NK-92 (cell line): Measurements from ENCODE around the gene TPBGL.

Source experiments
- DNase-seq: peaks from one replicate; lab custom pipeline; 2025; ENCODE audit not compliant: unreplicated experiment; lab: John Stamatoyannopoulos, UW

The TPBGL gene

DNA sequence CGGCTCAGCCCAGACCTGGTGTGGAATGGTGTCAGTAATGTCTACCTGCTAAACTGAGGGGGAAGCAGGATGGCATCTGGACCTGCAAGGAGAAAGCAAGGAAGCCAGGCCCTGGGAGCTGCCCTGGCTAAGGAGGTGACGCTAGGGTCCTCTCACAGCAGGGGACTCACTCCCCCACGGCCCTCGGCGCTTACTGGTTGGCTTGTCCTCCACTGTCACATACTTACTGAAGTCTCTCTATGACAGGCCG, 48.9 kb downstream of the TPBGL start:
- no peak for DNase-seq

DNA sequence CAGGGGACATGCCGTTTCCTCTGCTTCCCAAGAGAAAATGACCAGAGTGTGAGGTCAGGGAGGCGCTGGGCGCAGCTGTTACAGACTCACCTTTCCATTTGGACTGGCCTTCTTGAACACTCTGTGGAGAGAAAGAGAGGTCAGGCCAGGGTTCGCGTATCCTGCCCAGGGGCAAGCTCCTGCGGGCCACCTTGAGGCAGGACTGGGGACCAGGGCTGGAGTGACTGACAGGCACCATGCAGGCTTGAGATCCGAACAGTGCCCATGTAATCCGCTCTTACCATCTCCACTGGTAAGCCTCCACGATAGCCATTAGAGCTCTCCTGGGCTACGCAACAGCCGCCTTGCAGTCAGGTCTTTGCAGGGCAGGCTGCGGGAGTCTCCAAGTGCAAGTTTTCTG, 49.3 kb downstream of the TPBGL start:
- DNase-seq = no peak

DNA sequence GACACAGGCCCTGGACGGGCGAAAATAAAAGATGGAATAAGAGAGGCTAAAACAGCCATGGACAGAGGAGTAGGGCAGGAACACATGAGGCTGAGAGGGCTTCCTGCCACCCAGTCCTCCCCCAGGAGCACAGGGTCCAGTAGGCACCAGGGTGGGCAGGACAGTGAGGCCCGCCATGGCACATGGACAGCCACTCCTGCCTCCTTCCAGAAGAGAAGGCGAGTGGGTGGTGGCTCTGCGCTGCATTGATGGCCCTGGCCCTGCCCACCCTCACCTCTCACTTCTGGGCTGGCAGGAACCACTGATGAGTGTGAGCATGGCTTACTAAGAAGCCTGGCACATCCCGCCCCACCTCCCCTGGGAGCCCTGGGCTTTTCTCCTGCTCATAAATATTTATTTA, 51.2 kb downstream of the TPBGL start:
- no peak for DNase-seq

DNA sequence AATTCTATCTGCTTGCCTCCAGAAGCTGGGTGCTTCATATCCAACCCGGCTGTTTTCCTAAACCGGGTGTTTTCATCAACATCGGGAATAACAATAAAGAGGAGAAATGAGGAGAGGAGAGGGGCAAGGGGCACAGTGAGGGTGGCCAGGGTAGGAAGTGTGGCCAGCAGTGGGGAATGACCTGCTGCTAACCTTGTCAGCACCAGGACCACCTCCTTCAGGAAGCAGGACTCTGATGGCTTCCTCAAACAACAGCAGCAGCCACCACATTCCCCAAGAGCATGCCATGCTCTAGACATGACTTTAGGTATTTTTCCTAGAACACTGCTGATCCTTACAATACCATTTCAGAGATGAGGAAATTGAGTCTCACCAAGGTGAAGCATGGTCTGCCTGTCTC, 52.4 kb downstream of the TPBGL start:
- DNase-seq = no peak
